Measurements from ENCODE around the gene SEMA5B. TPM values are rescaled to one million over a fixed set of nuclear protein-coding genes. Genes with fewer than 3 reads are reported as not detected.

Gene SEMA5B
- total and polyA plus RNA-seq, 9 of the 15 experiments (the other 6 are each of a cell fraction or from before 2014, with no cell fraction given) = not detected

- TF ChIP-seq NR2C2 (CRISPR knock-in tag; IDR thresholded peaks at IDR 0.05) (no peak), NR2C2 (tag; IDR thresholded peaks at IDR 0.05) (peak; percentile 45; the same call in 1 of the 2 replicates), ZBTB12 (CRISPR knock-in tag; IDR thresholded peaks at IDR 0.05) (no peak), ZNF778 (CRISPR knock-in tag; IDR thresholded peaks at IDR 0.05) (no peak), ZNF449 (CRISPR knock-in tag; IDR thresholded peaks at IDR 0.05) (peak; percentile 45; the same call in 1 of the 2 replicates), DNMT1 (IDR thresholded peaks at IDR 0.05) (no peak), RAD21 (CRISPR knock-in tag; conservative IDR thresholded peaks at IDR 0.05 in 1 of 2, IDR thresholded peaks at IDR 0.05 in 1 of 2) (no peak), ZNF76 (CRISPR knock-in tag; IDR thresholded peaks at IDR 0.05; ENCODE audit: borderline replicate concordance) (no peak), MNT (conservative IDR thresholded peaks at IDR 0.05) (no peak), ZBTB5 (IDR thresholded peaks at IDR 0.05) (no peak), ELK1 (CRISPR knock-in tag; IDR thresholded peaks at IDR 0.05) (no peak), ZNF699 (CRISPR knock-in tag; IDR thresholded peaks at IDR 0.05; ENCODE audit: insufficient replicate concordance) (no peak), U2AF1 (optimal IDR thresholded peaks at IDR 0.05; ENCODE audit: low read depth, low read length) (no peak), ARID3B (CRISPR knock-in tag; IDR thresholded peaks at IDR 0.05; ENCODE audit: borderline replicate concordance) (no peak), ZC3H8 (IDR thresholded peaks at IDR 0.05) (no peak), PHB (CRISPR knock-in tag; IDR thresholded peaks at IDR 0.05) (no peak), C11orf30 (IDR thresholded peaks at IDR 0.05; ENCODE audit: low read depth) (no peak), ASH1L (IDR thresholded peaks at IDR 0.05; ENCODE audit: borderline replicate concordance, low read depth, partially characterized antibody) (no peak), HDAC8 (tag; IDR thresholded peaks at IDR 0.05) (0 out of 2 replicates have a peak, but pooled peaks have one; percentile 37)
These were observed 88.7 kb downstream of the SEMA5B start (continued) for GRCh38 chr3:122938783-122939425.

Data from K562 (cell line).